HG03521 (cell line): ENCODE measurements around the gene IGFBP2.

Source experiments
- ATAC-seq: cut with Tn5 transposase; IDR thresholded peaks from one replicate; pipeline ENCODE4 v1.9.1; 2021; ENCODE audit warnings: mild to moderate bottlenecking, moderate library complexity; ENCODE audit not compliant: unreplicated experiment

IGFBP2 gene

DNA sequence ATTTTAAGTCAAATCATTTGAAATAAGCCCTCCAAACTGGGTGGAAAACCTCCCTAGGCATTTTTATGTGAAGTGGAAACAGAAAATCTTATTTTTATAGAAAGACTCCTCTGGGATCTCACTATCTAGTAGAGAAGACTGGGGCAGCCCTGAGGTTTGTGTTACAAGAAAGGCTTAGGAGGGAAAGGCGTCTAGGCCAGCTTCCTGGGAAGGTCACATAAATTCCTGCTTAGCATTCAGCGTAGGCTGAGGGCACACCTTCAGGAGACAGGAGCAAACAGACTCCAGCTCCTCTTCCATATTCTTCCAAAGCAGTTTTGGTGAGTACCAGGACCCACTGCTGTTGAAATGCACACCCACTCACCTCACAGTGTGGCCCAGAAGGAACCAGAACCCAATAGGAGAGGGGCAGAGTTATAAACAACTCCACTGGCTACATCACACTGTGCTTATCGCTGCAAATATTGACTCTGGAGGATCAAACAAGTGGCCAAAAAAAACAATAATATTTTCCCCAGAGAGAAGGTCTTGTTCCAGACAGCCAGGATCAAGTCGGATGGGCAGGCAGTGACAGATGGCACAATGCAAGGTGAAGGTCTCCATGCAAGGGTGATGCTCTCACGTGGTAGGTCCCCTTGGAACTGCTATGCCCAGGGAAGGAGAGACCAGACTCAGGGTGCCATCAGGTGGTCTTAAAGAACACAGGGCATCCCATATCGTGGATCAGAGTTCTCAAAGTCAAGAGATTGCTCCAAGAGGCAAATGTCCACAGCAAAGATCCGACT, 17.7 kb upstream of the IGFBP2 start:
- no peak for ATAC-seq

- no peak for ATAC-seq
Measured at GRCh38 chr2:216616083-216616678, 17.0 kb upstream of the IGFBP2 start.

GRCh38 chr2:216617159-216617815, 15.9 kb upstream of the IGFBP2 start:
- ATAC-seq: no peak

- ATAC-seq: no peak
Measured at GRCh38 chr2:216618785-216619184, 14.4 kb upstream of the IGFBP2 start.

GRCh38 chr2:216619411-216620393, 13.5 kb upstream of the IGFBP2 start:
- no peak for ATAC-seq

- ATAC-seq: no peak
Measured at GRCh38 chr2:216620786-216621185, 12.4 kb upstream of the IGFBP2 start.

DNA sequence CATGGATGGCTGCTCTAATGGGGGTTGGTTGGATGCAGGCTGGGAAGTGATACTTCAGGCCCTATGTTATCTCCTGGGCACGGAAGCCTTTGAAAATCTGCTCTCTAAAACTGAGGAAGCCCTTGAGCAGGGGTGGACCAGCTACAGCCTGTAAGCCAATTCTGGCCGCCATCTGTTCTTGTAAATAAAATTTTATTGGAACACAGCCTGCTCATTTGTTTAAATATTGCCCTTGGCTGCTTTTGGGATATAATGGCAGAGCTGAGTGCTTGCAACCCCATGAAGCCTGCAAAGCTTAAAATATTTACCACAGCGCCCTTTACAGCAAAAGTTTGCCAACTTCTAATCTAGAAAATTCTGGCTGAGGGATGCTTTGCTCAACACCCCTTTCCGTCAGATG, 11.9 kb upstream of the IGFBP2 start:
- no peak for ATAC-seq

DNA sequence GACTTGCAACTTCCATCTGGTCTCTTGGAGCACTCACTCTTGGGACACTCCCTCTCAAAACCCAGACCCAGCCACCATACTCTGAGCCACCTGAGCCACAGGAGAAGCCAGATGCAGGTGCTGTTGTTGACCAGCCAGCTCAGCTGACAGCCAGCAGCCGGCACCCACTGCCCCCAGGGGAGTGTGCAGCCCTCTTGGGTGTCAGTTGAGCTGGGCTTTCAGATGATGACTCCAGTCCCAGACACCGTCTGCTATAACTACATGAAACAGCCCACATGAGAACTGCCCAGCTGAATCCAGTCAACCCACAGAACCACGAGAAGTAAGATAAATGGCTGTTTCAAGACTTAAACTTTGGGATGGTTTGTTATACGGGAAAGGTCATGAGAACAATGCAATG, 10.7 kb upstream of the IGFBP2 start:
- no peak for ATAC-seq

GRCh38 chr2:216624251-216624650, 9.0 kb upstream of the IGFBP2 start:
- no peak for ATAC-seq

DNA sequence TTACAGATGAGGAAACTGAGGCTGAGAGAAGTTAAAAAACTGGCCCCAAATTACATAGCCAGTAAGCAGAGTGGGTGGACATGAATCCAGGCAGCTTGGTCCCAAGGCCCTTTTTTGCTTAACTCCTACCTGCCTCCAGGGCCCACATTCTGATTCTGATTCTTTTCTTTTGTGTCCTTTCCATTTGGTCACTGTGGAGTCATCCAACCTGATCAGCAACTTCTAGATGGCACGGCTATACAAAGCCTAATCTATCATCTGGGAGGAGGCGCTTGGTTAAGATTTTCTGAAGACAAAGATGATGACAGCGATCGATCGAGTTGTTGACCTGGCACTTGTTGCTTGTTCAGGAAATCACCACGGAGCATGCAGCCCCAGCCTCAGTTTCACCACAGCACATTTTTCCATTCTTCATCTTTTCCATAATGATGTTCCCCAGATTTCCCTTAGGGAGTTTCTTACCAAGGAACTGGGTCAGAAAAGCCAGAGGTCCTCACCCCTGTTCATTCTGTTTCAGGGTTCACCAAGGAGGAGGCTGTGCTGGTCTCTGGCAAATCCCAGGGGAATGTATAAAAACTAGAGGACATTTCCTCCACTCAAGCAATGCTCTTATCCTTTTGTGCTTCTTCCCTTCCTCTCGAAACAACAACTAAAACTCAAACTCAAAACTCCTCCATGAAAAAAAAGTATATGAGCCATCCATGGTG, 6.9 kb upstream of the IGFBP2 start:
- ATAC-seq: no peak

DNA sequence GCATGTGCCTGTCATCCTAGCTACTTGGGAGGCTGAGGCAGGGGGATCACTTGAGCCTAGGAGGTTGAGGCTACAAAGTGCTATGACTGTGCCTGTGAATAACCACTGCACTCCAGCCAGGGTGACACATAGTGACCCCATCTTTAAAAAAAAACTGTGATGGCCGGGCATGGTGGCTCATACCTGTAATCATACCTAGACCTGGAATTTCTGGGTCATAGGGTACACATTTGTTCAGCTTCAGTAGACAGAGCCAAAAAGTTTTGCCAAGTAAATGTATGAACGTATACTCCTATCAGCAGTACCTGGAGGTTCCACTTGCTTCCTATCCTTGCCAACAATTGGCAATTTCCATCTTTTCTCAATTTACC, 6.4 kb upstream of the IGFBP2 start:
- no peak for ATAC-seq

GRCh38 chr2:216629784-216630183, 3.4 kb upstream of the IGFBP2 start:
- ATAC-seq: no peak

DNA sequence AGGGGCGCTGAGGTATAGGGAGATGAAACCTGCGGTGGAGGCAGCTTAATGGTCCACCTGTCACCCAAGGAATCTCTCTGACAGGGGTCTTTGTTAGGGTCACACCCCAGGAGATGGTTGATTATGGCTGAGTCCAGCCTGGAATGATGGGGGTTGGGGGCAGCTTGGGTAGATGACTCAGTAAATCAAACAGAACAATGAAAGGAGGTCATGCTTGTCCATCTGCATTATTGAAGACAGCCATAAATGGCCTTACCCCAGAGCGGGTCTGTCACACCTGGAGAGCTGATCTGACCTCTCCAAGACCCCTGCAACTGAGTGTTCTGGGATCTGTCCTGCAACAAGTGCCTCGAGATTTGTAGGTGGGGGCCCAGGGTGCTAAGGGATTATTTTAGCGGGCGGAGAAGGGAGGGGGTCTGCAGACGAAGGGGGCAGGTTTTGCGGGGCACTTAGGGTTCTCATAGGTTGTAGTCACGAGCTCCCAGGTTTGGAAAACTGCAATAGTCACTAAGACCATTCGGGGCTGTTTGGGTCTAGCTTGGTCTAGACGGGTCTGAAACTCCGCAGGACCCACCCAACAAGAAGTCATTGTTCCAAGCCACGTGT, 771 bp upstream of the IGFBP2 start:
- no peak for ATAC-seq

DNA sequence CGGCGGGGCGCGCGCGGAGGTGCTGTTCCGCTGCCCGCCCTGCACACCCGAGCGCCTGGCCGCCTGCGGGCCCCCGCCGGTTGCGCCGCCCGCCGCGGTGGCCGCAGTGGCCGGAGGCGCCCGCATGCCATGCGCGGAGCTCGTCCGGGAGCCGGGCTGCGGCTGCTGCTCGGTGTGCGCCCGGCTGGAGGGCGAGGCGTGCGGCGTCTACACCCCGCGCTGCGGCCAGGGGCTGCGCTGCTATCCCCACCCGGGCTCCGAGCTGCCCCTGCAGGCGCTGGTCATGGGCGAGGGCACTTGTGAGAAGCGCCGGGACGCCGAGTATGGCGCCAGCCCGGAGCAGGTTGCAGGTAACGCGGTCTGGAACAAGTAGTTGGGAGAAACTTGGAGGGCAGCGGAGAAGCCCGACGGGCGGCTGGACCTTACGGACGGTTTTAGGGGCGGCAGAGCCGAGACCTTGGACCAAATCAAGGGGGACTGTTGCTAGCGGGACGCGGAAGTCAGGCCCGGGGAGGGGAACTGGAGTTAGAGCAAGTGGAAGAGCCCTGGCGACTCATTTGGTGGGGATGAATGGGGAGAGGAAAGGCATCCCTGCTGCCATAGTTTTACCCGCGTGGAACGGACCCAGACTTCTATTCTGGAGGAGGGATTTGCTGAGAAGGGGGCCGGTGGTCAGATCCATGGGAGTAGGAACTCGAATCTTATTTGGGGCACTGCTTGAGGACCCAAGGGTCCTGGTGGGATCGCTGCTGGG, 573 bp downstream of the IGFBP2 start:
- ATAC-seq: no peak

GRCh38 chr2:216634370-216635148, 1.3 kb downstream of the IGFBP2 start:
- ATAC-seq: no peak

GRCh38 chr2:216635171-216635570, 2.0 kb downstream of the IGFBP2 start:
- ATAC-seq: no peak

DNA sequence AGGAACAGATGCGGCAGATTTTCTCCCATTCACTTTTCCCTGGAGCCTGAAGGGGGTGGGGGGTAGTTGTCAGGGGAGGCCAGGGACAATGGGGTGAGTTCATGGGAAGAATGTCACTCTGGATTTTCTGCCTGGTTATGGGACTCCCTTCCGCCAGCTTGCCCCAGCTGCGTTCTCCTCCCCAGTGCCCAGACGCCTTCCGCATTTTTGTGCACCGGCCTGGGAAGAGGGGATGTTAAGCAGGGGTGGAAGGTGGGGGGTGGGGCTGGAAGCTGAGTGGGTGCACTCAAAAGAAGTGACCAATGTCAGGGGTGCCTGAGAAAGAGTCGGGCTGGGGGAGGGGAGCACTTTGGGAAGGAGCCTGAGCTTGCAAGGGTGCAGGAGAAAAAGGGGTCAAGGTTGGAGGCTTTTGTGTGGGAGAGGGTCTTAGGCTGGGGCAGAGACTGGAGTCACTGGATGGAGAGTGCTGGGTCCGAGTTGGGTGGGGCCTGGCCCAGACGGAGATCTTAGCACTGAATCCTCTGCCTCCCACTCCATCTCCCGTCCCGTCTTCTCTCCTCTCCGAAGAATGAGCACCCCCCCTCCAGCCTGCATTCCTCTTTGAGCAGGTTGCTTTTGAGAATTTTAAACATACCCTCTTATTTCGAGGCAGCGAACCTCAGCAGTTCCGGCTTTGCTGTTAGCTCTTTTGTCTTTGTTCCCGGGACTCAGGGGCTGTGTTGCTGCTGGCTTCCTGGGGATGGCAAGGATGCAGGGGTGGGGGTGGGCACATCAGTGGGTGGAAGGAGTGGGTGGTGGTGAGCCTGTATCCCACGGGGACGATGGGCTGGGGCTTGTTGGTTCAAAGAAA, 2.7 kb downstream of the IGFBP2 start:
- no peak for ATAC-seq
